HCEC 1CT (cell line): ENCODE data around the gene CNTN1.
"Not testable (repeated sequence)": the region's sequence is repeated elsewhere in the genome, so short reads cannot be mapped to it uniquely, and the experiment has no call there.

Experiments used
- DNase-seq: peaks from one replicate; pipeline ENCODE4 v3.0.0-alpha.2; 2017

The CNTN1 gene

DNA sequence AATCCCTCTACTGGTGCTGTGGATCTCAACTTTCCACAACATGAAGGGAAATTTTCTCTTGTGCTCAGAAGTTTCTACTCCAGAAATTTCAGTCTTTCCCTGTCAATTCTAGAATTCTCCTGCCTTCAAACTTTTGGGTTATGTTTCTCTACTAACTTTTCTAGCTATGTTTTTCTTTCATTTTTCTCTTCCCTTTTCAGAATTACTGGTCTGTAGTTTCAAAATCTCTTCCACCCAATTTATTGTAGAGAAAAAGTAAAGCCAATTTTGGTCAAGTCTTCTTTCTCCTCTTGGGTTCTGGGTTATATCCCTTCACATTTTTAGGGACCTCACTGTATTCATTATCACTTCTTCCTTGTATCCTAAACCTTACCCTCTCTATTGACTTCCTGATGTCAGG is 18.9 kb downstream of the CNTN1 start:
- DNase-seq, result no peak

DNA sequence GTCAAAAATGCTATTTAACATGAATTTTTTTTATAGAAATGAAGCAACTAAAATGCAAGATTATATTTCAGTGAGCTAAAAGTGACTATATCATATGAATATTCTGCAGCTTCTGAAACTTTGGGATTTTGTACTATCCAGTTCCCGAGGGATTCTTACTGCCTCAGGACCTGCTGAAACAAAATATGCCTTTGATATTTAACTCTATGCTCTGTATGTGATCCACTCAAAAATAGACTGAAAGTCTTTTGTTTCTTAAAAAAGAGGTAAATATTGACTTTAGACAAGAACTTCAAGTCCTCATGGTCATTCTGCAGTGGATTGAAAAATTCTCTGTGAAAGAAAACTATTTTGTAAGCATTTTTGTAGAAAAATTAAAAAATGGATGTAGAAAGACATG is 22.4 kb downstream of the CNTN1 start:
- no peak for DNase-seq

DNA sequence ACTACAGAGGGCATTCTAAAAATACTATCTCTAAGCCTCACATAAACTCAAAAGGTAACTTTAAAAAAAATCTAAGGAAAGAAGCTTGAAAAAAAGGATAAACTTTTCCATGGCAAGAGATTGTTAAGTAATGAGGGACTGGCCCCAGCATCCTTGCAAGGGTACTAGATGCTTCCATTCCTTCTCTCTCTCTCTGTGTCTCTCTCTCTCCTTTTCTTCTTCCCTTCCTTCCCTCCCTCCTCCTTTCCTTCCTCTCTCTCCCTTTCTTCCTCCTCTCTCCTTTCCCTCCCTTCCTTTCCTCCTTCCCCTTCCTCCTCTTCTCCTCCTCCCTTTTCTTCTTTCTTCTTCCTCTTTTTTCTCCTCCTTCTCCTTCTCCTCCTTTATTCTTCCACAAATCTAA is 23.8 kb downstream of the CNTN1 start:
- DNase-seq, result no peak

DNA sequence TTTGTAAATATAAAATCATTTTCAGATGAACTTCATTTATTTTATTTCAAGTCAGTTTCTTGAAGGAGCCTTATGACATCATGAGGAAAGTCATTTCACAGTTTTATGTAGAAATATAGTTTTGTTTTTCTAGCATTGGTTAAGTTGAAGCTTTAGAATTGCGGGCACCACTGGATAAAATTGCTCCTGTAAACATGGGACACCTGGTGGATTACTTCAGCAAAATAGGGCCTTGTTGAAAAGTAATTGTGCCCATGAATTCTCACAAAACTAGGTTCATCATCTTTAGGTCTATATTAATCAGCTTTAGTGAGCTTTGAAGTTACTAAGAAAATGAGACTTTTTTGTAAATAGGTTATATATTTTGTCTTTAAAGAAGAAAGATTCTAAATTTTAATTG is 25.3 kb downstream of the CNTN1 start:
- no peak for DNase-seq

DNA sequence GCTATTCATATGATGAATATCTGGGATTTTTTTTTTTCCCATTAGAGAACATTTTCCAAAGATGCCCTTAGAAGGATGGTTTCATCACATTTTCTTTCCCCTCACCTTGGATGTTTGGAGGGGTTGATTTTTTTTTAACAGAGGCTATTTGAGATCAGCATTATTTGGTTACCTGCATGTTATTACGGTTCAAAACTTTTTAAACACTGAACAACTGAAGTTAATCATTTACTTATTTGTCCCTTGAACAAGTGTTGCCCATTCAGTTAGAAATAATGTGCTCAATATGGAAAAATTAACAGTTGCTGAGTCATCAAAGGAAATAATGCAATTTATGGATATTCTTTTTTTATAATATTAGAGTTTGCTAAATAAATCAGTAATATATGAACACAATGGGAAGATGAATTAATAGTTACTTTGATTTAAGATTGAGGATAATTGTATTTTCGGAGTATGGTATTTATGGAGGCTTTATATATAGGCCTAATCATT is 26.7 kb downstream of the CNTN1 start:
- no peak for DNase-seq

DNA sequence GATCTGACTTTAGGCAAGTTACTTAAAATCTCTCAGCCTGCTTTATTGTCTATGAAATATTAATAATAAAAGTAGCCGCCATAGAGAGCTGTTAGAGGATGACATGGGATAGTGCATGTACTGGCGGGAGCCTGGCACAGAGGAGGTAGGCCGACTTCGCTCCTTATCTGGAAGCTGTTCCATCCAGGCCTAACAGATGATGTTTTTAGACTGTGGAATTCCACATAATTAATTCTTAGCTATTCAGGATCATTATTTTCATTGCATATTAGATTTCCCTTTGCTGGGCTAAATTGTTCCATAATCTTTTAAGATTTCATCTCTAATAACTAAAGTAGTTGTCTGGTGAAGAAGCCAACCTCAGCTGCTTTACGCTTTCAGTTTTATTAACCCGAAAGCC is 30.8 kb downstream of the CNTN1 start:
- DNase-seq, result no peak

DNA sequence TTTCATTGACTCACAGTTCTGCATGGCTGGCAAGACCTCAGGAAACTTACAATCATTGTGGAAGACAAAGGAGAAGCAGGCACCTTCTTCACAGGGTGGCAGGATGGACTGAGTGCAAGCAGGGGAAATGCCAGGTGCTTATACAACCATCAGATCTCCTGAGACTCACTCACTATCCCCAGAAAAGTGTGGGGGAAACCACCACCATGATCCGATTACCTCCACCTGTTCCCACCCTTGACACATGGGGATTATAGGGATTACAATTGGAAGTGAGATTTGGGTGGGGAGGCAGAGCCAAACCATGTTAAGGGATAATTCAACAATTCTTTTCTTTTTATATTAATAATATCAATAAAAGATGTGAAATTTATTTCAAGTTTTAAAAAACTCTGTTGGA is 34.1 kb downstream of the CNTN1 start:
- DNase-seq, result no peak

DNA sequence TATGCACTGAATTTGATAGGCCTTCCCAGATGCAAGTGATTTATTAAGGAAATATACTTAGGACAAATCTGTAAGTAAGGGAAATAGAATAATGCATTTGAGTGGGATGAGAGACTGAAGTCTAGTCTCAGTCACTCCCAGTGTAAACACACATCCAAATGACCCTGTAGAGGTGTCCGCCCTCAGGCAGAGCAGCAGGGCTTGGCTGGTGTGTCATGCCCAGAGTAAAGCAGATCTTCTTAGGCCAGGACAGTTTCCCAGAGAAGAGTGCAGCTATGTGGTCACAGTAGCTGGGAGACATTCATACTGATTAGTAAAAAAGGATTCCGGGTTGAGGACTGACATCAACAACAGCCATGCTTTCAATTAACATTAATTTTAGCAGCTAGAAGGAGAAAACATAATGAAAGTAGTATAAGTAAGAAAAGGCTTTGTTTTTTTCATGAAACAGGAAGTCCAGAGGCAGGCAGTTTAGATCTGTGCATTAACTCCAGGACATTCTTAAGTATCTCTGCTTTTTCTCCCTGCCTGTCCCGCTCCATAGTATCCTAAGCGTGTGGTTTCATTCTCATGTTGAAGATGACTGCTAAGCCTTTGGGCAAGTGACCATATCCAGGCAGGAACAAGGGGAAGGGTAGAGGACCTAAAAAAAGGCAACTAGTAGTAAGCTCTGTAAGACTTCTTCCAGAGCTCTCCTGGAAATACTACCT is 35.7 kb downstream of the CNTN1 start:
- DNase-seq, result no peak

DNA sequence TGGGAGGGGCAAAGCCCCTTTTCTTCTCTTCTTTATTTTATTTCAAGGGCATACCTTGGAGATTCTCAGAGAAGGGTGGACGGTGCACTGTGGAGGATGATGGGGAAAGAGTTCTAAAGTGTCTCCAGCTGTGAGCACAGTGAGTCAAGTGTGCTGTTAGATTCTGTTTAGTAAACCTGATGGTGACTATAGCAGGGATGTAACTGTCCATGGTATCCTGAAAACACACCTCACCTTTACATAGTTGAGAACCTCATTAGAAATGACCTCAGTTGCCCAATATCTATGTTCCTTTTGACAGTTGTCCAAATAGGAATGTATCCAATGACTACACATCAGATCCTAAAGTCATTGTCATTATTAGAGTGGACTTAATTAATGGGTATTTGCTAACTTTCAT is 38.0 kb downstream of the CNTN1 start:
- DNase-seq, result no peak

DNA sequence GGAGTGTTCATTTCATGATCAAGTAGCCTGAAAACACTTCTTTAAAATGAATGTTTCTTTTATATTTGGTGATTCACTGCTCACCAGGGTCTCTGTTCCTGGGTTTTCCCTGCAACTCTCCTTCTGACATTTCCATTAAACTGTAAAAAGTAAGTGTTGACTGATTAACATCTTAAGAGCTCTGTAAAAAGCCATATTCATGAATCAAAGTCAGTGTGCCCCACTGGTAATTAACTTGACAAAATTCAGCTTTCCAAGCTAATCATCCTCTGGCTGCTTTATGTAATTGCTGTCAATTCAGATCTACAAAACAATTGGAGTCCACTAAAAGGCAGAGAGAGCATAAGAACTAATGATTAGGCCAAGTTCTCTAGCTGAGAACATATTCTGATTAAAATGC is 41.6 kb downstream of the CNTN1 start:
- no peak for DNase-seq

DNA sequence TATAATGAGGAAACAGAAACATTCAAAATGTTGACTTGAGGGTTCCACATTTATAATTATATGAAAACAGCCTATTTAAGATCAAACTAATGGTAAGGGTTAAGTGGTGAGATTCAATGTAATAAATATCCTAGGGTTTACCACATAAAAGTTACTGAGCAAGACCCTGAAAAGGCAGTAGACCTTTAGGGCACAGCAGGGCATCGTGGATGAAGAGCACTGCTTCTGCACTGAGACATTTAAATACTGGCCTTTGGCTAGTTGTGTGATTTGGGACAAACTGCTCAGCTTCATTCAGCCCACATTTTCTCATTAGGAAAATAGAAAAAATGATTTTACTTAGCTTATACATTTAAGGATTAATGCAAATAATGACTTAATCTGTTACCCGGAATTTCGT is 42.0 kb downstream of the CNTN1 start:
- no peak for DNase-seq

DNA sequence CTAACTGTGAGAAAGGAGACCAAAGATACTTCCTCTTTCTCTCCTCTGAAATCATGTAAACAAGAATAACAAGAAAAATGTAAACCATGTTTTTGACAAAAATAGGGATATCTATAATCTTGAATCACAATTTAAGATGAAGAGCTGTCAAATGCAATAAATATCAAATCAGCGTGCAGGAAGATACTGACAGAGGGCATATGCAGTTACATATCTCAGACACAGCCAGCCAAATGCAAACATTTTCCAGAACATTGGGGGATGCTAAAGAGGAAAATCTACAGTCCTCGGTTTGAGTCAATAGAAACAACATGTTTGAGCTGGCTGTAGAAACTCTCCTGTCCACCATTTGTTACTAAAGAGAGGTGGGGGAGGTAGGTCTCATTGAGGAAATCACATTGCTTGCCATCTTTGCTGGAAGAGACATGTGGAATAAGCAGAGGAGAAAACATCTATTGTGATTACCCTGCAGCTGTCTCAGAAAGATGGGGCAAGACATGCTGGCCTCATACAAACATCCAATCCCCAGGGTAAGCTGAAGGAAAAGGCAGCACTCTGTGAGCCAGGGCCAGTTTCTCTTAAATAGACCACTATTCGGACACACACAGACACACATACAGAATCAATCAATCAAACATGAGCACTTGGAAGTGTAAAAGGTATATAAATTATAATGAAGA is 43.5 kb downstream of the CNTN1 start:
- DNase-seq, result no peak

DNA sequence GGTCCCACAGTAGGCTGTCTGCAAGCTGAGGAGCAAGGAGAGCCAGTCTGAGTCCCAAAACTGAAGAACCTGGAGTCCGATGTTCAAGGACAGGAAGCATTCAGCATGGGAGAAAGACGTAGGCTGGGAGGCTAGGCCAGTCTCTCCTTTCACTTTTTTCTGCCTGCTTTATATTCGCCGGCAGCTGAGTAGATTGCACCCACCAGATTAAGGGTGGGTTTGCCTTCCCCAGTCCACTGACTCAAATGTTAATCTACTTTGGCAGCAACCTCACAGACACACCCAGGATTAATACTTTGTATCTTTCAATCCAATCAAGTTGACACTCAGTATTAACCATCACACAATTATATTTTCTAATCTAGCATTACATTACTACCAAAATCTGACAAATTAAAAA is 45.2 kb downstream of the CNTN1 start:
- not testable (repeated sequence) for DNase-seq

DNA sequence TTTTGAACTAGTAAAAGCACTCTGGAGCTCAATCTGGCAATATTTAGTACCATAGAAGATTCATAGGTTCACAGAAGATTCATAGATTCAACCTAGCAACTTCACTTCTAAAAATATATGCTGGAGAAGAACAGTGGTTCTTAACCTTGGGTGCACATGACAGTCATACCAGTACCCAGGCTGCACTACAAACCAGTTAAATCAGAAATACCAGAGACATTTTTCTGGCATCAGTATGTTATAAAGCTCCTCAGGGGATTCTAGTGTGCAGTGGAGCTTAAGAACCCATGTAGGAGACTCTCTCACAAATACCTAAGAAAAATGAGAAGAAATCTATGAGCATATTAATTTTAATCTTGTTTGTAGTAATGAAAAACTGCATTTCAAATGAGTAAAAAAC is 46.6 kb downstream of the CNTN1 start:
- DNase-seq, result no peak

DNA sequence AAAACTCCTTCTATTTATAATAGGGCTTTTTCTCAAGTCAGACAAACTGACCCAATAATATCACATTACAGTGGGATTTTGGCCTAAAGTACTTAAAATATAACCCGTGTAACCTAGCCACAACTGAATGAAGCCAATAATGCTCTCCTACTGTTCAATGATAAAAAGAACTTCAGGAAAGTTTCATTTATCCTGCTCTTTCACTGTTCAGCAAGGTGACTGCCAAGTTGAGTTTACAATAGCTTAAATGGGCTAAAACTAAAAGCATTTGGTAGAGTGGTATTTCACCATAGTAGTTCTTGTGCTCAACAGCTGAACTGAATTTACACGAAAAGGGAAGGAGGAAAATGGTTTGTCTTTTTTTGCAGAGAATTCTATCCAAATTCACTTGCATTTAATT is 49.8 kb downstream of the CNTN1 start:
- DNase-seq, result no peak

DNA sequence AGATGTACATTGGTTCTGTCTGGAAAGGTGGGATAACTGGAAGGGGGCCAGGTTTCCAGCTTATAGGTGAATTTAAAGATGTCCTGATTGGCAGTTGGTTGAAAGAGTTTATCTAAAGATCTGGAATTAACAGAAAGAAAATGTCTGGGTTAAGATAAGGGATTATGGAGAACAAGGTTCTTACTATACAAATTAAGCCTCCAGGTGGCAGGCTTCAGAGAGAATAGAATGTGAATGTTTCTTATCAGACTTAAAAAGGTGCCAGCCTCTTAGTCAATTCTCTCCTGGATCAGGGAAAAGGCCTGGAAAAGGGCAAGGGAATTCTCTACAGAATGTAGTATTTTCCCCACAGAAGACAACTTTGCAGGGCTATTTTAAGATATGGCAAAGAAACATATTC is 53.1 kb downstream of the CNTN1 start:
- no peak for DNase-seq

DNA sequence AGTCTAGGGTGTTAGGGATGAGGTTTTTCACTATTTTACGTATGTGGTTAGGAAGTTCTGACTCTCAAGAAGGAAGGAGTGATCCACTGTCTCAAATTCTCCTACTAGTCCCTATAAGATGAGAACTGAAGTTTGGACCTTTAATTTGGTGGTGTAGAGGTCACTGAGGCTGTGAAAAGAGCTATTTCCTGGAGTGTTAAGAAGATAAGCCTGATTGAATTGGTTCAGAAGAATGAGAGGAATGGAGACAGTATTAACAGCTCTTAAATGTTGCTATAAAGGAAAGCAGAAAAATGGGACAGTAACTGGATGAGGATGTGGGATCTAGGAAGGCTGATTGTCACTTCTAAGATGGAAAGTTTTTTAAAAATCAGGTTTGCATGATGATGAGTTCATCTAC is 57.6 kb downstream of the CNTN1 start:
- DNase-seq, result no peak

DNA sequence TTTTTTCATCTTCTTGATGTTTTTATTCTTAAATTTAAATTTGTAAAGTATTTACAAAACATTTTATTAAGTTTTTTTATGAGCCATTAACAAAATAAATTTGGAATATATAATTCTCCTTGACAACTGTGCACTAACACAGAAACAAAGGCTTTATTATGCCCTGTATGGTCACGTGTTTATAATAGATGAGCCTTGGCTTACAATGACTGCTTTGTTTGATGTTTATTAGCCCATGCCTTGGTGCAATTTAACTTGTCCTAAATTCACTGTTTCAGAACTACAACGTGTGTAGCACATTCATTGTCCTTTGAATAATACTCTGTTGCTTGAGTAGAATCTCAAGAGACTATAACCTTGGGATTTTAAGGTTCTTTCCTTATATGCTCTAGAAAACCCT is 59.8 kb downstream of the CNTN1 start:
- DNase-seq, result no peak

DNA sequence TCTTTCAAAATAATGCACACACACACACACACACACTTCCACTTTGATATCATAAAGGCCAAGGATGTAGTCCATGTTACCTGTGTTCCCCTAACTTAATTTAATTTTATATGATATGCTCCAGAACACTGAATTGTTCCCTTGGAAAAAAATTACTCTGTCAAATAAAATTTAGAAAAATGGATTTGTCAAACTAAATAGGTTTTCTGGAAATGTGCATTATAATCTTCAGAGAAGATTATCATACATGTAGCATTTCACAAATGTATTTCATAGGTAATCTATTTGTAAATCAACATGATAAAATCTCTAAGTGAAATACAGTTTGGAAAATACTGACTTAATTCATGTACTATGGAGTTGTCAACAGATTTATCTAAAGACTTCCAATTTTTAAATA is 68.6 kb downstream of the CNTN1 start:
- DNase-seq, result no peak

DNA sequence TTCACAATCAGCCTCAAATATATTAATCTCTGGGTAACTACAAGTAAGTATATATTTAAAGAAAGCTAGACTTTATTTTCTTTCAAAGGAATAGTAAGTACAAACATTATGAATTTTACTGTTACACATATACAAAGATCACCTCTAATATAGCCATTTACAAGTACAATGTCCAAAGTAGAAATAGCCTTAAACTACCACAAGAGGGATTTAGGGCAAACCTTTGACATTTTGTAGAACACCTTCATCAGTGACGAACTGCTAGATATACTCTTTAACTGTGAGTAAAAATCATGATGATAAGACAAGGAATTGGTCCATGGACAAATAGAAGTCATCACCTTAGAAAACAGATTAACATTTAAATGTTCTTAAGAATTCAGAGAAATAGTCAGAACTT is 69.8 kb downstream of the CNTN1 start:
- DNase-seq, result no peak

DNA sequence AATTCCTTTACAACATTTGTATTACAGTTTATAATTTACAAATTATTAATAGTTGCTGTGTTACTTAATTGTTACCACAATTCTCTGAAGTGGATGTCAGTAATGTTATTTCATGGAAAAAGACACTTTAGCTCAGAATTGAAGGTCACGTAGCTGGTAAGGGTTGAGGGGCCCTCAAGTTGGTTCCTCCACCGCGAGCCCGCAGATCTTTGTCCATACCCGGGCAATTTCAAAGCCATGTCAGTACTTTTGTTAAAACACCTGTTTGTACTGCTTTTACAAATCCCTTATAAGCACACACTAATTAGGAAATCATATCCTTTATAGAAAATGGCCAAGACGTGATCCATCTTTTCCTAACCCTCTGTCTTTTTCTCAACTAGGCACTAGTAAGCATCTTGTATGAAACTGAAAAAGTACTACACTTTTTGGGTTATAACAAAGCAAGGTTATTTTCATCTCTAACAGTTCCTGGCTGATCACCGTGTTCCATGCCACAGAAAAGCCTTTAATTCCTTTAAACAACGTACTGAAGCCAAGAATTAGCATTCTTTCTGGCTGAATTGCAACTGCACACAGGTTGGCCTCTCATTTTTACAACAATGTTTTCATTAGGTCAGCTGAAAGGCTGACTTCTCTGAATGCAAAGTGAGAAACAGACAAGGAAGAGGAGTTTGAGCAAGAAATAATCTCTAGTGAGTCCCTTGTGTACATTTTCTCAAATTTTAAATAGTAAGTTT is 76.1 kb downstream of the CNTN1 start:
- no peak for DNase-seq

DNA sequence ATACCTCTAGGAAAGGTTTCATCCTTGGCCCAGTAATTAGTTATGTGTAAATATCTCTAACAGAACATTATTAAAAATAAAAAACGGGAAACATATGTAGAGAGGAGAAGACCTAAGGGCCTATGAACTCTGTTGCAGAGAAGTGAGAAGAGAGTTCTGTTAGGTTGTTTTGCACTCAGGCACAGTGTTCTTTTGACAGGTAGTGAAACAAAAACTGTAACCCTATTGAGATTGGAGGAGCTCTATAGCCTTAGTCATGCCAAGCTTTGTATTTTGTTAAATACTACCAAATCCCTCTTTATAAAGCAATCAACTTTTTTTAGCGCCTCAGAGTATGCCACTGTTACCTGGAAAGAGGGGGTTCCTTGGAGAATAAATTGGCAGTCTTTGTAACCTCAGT is 77.6 kb downstream of the CNTN1 start:
- DNase-seq, result no peak

DNA sequence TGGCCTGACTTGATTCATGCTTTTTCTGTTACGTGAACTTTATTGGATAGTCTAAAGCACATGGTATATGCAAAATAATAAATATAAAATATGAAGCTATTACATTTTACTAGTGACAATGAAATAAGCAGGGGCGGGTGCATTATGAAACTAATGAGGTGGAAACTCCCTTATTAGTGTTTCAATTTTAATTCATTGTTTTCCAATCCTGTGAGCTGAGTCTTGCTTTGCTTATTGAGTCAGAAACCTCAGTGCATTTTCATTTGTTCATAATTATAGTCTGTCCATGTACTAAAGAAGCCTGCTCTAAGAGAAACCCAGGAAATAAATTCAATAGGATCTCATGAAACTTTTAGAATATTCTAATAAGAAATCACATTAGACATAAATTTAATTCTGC is 78.5 kb downstream of the CNTN1 start:
- no peak for DNase-seq

DNA sequence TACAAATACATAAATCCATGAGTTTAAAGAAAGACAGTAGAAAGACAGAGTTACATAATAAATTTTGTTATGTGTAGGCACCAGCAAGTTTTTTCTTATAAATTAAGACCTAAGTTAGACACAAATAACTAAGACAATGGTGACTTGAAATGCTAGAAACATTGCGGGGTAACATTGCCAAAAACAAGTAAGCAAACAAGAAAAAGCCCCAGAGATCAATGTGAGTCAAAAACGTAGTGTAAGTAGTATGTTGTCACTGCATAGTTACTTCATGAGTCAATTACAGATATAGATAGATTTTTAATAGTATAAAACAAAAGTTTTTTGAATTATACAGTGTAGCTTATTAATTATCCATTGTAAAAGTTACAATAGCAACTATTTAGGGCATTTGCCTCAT is 83.4 kb downstream of the CNTN1 start:
- DNase-seq, result peak; percentile 28
